Skeletal muscle satellite cell (primary cell): ENCODE measurements around the gene ACSF3.
"Not testable (repeated sequence)": the region's sequence is repeated elsewhere in the genome, so short reads cannot be mapped to it uniquely, and the experiment has no call there.

ENCODE experiments used
- H3K27me3 ChIP-seq: 2 replicates; pipeline ENCODE4 v1.7.0; 2013; ENCODE audit warnings: low read length; ENCODE audit not compliant: control insufficient read depth, insufficient read depth
- H3K36me3 ChIP-seq: 2 replicates; pipeline ENCODE4 v1.7.0; 2013; ENCODE audit warnings: mild to moderate bottlenecking, control low read depth, low read length; ENCODE audit not compliant: insufficient read depth
- H3K4me1 ChIP-seq: 2 replicates; pipeline ENCODE4 v1.7.0; 2013; ENCODE audit warnings: low read length; ENCODE audit not compliant: control insufficient read depth, insufficient read depth
- H3K4me2 ChIP-seq: 2 replicates; pipeline ENCODE4 v1.7.0; 2013; ENCODE audit warnings: mild to moderate bottlenecking, low read length
- H3K4me3 ChIP-seq: 2 replicates; pipeline ENCODE4 v1.7.0; 2013; ENCODE audit warnings: low read length
- H3K9ac ChIP-seq: 2 replicates; pipeline ENCODE4 v1.7.0; 2013; ENCODE audit warnings: mild to moderate bottlenecking, low read depth, low read length, moderate library complexity
- H3K9me3 ChIP-seq: replicated peaks from 2 replicates; pipeline ENCODE4 v1.7.0; 2013; ENCODE audit warnings: mild to moderate bottlenecking, control low read depth, low read length

ACSF3 gene

GRCh38 chr16:89183975-89184676 is 90.5 kb downstream of the ACSF3 start:
- Histone ChIP-seq H3K4me2 (no peak overlapping the region), H3K36me3 (peaks cover 14% of the 10 kb centered on the region), H3K4me3 (no peak overlapping the region), H3K27me3 (no peaks in the 10 kb centered on the region), H3K9me3 (no peaks in the 10 kb centered on the region), H3K4me1 (no peaks in the 10 kb centered on the region), H3K9ac (no peak overlapping the region)

GRCh38 chr16:89184677-89184932 is 91.0 kb downstream of the ACSF3 start:
- no peak overlapping the region for H3K4me2 ChIP-seq

GRCh38 chr16:89184933-89185794 is 91.5 kb downstream of the ACSF3 start:
- Histone ChIP-seq H3K4me2 (no peak overlapping the region), H3K9me3 (no peaks in the 10 kb centered on the region), H3K27me3 (no peaks in the 10 kb centered on the region), H3K36me3 (peaks cover 14% of the 10 kb centered on the region), H3K9ac (no peak overlapping the region), H3K4me1 (no peaks in the 10 kb centered on the region), H3K4me3 (no peak overlapping the region)

More at GRCh38 chr16:89184677-89184932, 91.0 kb downstream of the ACSF3 start:
- H3K27me3 ChIP-seq, result no peaks in the 10 kb centered on the region
- H3K9me3 ChIP-seq, result no peaks in the 10 kb centered on the region
- H3K36me3 ChIP-seq, result peaks cover 14% of the 10 kb centered on the region
- no peak overlapping the region for H3K9ac ChIP-seq
- no peaks in the 10 kb centered on the region for H3K4me1 ChIP-seq
- no peak overlapping the region for H3K4me3 ChIP-seq

GRCh38 chr16:89185887-89186592 is 92.4 kb downstream of the ACSF3 start:
- not testable (repeated sequence) for H3K9me3 ChIP-seq, H3K4me2 ChIP-seq, H3K4me3 ChIP-seq, H3K4me1 ChIP-seq, H3K9ac ChIP-seq, H3K27me3 ChIP-seq
- H3K36me3 ChIP-seq, result peaks cover 14% of the 10 kb centered on the region

- not testable (repeated sequence) for H3K27me3 ChIP-seq, H3K9ac ChIP-seq, H3K4me2 ChIP-seq, H3K4me3 ChIP-seq, H3K9me3 ChIP-seq, H3K4me1 ChIP-seq
- peaks cover 14% of the 10 kb centered on the region for H3K36me3 ChIP-seq
These were observed 93.0 kb downstream of the ACSF3 start for GRCh38 chr16:89186593-89187031.

GRCh38 chr16:89187032-89187769 is 93.5 kb downstream of the ACSF3 start:
- H3K27me3 ChIP-seq, result no peaks in the 10 kb centered on the region

GRCh38 chr16:89187770-89188392 is 94.2 kb downstream of the ACSF3 start:
- no peaks in the 10 kb centered on the region for H3K4me1 ChIP-seq
- H3K27me3 ChIP-seq, result no peaks in the 10 kb centered on the region
- H3K36me3 ChIP-seq, result peaks cover 14% of the 10 kb centered on the region
- H3K9me3 ChIP-seq, result no peaks in the 10 kb centered on the region
- no peak overlapping the region for H3K4me2 ChIP-seq
- no peak overlapping the region for H3K4me3 ChIP-seq
- H3K9ac ChIP-seq, result no peak overlapping the region

More at GRCh38 chr16:89187032-89187769, 93.5 kb downstream of the ACSF3 start:
- Histone ChIP-seq H3K4me2 (no peak overlapping the region), H3K9me3 (no peaks in the 10 kb centered on the region), H3K36me3 (peaks cover 14% of the 10 kb centered on the region), H3K4me3 (no peak overlapping the region), H3K4me1 (no peaks in the 10 kb centered on the region), H3K9ac (no peak overlapping the region)

GRCh38 chr16:89188471-89189357 is 95.1 kb downstream of the ACSF3 start:
- not testable (repeated sequence) for H3K4me2 ChIP-seq, H3K9me3 ChIP-seq, H3K27me3 ChIP-seq, H3K4me3 ChIP-seq, H3K9ac ChIP-seq, H3K4me1 ChIP-seq
- H3K36me3 ChIP-seq, result peaks cover 16% of the 10 kb centered on the region

- Histone ChIP-seq H3K27me3 (no peaks in the 10 kb centered on the region), H3K36me3 (peaks cover 21% of the 10 kb centered on the region), H3K9me3 (no peaks in the 10 kb centered on the region), H3K9ac (no peak overlapping the region), H3K4me2 (no peak overlapping the region), H3K4me3 (no peak overlapping the region), H3K4me1 (no peaks in the 10 kb centered on the region)
These were observed 95.8 kb downstream of the ACSF3 start for GRCh38 chr16:89189358-89190025.
